NCI-H128 (cell line): ENCODE measurements around the gene PEAK3.

ENCODE experiments used
- DNase-seq: peaks from one replicate; lab custom pipeline; 2025; ENCODE audit not compliant: unreplicated experiment; lab: John Stamatoyannopoulos, UW

Gene PEAK3

GRCh38 chr19:2252055-2252796, 29.7 kb downstream of the PEAK3 start:
- no peak for DNase-seq

GRCh38 chr19:2251106-2252054, 30.6 kb downstream of the PEAK3 start:
- DNase-seq = no peak

DNA sequence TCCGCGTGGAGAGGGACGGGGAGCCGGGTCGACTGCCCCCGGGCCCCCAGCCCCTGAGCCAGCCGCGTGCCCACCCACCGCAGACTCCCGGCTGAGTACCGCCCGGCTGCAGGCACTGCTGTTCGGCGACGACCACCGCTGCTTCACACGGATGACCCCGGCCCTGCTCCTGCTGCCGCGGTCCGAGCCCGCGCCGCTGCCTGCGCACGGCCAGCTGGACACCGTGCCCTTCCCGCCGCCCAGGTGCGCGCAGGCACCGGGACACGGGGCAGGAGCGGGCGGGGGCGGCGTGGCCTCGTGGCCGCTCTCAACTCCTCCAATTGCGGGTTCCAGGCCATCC, 31.2 kb downstream of the PEAK3 start:
- no peak for DNase-seq

GRCh38 chr19:2249880-2250765, 31.9 kb downstream of the PEAK3 start:
- DNase-seq = no peak

GRCh38 chr19:2249010-2249866, 32.7 kb downstream of the PEAK3 start, which contains the start of gene AMH:
Gene AMH (plus strand): TSS chr19:2249323. CDS start chr19:2249333, 10 bp downstream.
- no peak for DNase-seq

- DNase-seq = no peak
Observed at GRCh38 chr19:2248136-2249009, 33.6 kb downstream of the PEAK3 start.

DNA sequence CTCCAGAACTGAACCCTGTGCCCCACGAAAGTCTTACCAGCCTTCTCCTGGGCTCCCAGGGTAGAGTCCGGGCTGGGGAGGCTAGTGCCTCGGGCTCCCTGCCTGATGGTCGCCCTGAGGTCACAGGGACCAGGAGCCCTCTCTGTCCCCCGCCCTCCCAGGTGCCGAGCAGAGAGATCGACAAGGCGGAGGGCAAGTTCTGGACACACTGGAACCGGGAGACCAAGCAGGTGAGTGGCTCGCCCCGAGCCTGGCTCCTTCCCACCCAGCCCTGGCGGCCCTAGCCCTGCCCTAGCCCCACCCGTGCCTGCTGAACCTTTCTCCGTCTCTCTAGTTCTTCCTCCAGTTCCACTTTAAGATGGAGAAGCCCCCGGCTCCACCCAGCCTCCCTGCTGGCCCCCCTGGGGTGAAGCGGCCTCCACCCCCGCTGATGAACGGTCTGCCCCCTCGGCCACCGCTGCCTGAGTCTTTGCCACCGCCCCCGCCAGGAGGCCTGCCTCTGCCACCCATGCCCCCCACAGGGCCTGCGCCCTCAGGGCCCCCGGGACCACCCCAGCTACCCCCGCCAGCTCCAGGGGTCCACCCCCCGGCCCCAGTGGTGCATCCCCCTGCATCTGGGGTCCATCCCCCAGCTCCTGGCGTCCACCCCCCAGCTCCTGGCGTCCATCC, 34.4 kb downstream of the PEAK3 start:
- no peak for DNase-seq

- DNase-seq = no peak
Observed at GRCh38 chr19:2246801-2247361, 35.1 kb downstream of the PEAK3 start.

GRCh38 chr19:2246014-2246620, 35.9 kb downstream of the PEAK3 start:
- no peak for DNase-seq

DNA sequence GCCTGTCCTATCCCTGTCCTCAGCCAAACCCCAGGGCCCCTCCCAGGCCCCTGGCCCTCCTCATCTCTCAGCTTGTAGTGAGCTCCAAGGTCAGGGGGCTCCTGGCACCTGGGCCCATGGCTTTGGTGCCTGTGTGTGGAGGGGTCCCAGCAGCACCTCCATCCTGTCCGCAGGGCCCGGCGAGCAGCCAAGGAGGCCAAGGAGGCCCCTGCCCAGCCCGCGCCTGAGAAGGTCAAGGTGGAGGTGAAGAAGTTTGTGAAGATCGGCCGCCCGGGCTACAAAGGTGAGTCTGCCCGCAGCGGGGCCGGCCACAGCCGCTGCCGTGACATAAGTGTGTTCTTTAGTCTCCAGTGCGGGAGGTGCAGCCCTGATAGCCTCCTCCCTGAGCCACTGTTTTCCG, 36.7 kb downstream of the PEAK3 start:
- no peak for DNase-seq

DNA sequence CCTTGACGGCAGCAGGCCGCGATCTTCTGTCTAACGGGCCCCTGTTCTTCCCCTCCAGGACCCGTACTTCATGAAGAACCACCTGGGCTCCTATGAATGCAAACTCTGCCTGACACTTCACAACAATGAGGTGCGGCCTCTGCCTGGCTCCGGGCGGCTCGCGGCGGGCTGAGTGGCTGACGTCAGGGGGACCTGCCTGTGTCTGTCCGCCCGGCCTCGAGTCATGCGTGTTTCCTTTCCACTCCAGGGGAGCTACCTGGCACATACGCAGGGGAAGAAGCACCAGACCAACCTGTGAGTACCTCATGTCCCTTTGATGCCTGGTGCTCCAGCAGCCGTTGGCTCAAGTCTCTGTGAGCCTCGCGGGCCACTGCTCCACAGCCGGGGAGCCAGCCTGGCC, 37.5 kb downstream of the PEAK3 start:
- DNase-seq = no peak

GRCh38 chr19:2244125-2244411, 37.9 kb downstream of the PEAK3 start:
- DNase-seq = no peak

DNA sequence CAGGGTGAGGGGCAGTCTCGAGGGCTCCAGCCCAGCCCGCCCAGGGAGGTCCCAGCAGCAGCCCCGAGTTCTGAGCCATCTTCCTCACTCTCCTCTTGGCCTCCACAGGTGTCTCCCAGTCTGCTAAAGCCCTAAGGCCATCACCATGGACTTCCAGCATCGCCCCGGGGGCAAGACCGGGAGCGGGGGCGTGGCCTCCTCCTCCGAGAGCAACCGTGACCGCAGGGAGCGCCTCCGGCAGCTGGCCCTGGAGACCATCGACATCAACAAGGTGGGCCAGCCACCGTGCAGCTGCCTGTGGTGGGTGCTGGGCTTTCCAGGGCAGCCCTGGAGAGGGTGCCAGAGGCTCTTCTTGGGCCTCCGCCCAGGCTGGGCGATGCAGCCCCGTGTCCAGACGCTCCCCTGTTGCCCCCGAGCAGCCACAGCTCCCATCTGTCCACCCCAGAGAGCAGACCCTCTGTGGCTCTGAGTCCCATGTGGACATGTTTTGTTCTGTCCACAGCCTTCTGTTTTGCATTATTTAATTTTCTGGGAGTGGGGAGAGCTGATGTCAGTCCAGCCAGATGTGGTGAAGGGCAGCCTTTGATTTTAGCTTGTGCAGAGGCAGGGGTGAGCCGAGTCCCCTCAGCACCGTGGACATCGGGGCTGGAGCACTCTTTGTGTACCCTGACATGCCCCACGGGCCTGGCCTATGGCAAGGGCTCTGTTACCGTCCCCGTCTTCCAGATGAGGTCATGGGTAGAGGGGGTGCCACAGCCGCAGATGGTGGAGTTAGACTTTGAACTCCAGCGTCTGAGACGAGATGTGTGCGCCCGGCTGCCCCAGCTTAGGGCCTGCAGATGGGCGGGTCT, 38.5 kb downstream of the PEAK3 start:
- DNase-seq = no peak

DNA sequence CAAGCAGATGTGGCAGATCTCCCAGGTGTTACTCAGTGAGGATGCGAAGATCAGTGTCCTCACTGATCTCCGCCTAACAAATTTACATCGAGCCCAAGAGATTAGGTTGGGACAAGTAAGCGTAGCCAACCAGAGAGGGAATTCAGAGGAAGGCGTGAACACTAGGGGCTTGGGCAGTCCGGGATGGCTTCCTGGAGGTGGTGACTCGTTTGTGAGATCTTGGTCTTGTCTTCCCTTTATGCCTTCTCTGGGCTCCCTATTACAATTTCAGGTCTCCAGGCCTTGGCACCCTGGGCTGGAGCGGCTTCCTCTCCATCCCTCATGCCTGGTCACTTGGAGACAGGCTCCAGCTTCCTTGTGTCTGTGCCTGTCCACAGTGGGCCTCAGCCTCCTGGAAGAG, 39.2 kb downstream of the PEAK3 start:
- DNase-seq = no peak

DNA sequence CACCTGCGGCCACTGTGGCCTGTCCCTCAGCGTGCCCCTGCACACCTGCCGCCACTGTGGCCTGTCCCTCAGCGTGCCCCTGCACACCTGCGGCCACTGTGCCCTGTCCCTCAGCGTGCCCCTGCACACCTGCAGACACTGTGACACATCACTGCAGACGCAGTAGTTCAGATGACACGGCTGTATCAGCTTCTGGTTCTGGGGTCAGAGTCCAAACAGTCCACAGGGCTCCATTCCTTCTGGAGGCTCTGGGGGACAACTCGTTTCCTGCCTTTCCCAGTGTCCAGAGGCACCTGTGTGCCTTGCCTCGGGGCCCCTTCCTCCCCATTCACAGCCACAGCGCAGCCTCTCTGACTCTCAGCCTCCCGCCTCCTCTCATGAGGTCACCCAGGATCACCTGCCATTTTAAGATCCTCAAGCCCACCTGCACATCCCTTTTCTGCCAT, 39.9 kb downstream of the PEAK3 start:
- no peak for DNase-seq

DNA sequence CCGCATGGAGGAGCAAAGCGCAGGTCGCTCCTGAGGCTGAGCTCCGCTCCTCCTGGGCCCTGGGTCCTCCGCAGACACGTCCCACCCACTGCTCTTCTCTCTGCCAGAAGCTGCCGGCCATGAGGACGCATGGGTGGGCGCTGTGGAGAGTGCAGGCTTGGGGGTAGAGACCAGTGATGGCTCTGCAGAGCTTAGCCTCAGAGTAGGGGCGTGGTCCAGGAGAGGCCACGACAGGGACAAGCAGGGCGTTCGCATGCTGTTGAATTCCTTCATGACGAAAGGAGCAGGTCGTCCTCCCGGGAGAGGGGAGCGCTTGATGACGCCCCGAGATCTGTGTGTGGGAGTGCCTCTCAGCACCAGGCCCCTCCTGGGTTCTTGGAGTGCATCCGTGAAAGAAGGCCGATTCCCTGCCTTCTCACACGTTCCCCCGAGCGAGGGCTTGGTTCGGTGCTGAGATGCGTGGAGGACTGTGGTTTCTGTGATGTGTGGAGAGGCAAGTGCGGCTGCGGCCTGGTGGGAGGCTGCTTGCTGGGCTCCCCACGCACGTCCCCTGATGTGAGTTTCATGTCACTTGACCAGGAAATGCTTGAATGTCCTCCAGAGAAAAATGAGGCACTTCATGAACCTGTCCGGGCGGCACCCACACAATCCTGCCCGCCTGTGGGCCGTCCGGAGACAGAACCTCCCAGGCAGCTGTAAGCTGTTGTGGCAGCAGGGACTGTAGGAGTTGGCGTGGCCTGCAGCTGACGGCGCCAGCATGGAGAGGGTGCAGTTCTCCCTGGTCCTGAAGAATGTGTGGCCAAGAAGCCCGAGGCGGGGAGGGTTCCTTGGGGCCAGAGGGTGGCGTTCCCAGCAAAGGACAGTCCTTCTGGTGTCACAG, 40.9 kb downstream of the PEAK3 start:
- no peak for DNase-seq
